Neural progenitor cell (in vitro differentiated cells): ENCODE data around the gene MYO6.

Experiments used
- CTCF ChIP-seq: fragments of 200-600 bp; sonication (generic); IDR thresholded peaks from 2 replicates; pipeline ENCODE4 v1.5.1; 2017; ENCODE audit warnings: antibody characterized with exemption, mild to moderate bottlenecking
- EZH2 ChIP-seq: fragments of 200-600 bp; sonication (generic); IDR thresholded peaks from 2 replicates; pipeline ENCODE4 v1.6.1; 2017; ENCODE audit warnings: antibody characterized with exemption, mild to moderate bottlenecking, moderate library complexity
- EZH2phosphoT487 ChIP-seq: fragments of 200-600 bp; sonication (generic); IDR thresholded peaks from 2 replicates; pipeline ENCODE4 v1.6.1; 2017; ENCODE audit warnings: antibody characterized with exemption

GRCh38 chr6:75941509-75941908 lies 192.5 kb downstream of the MYO6 start:
- TF ChIP-seq CTCF (no peak), EZH2 (no peak), EZH2phosphoT487 (no peak)
